Neural cell (in vitro differentiated cells): ENCODE measurements around the gene CMPK2. TPM values are rescaled to one million over a fixed set of nuclear protein-coding genes. Genes with fewer than 3 reads are reported as not detected.

Experiments
- H2AFZ ChIP-seq: fragments of 200-600, 300-800 bp; sonication (generic), shearing (Covaris generic); 2 replicates; pipeline ENCODE4 v1.6.0; 2014; ENCODE audit warnings: low read depth, mild to moderate bottlenecking, antibody characterized with exemption, low read length, moderate library complexity
- H3F3A ChIP-seq: fragments of 200-600 bp; shearing (Covaris generic); 2 replicates; pipeline ENCODE4 v1.6.1; 2016; ENCODE audit warnings: mild to moderate bottlenecking, moderate library complexity, mixed read lengths, antibody characterized with exemption, low read length; ENCODE audit not compliant: insufficient read depth, poor library complexity, severe bottlenecking
- H3K27ac ChIP-seq: fragments of 200-600, 300-800 bp; sonication (generic), shearing (Covaris generic); 2 replicates; pipeline ENCODE4 v1.5.1; 2014; ENCODE audit warnings: mild to moderate bottlenecking, low read length, moderate library complexity
- H3K27me3 ChIP-seq: fragments of 300-800, 200-600 bp; sonication (generic), shearing (Covaris generic); 2 replicates; pipeline ENCODE4 v1.6.0; 2014; ENCODE audit warnings: mild to moderate bottlenecking, low read depth, low read length, moderate library complexity; ENCODE audit not compliant: insufficient read depth
- H3K36me3 ChIP-seq: fragments of 300-800, 200-600 bp; sonication (generic), shearing (Covaris generic); 2 replicates; pipeline ENCODE4 v1.5.1; 2014; ENCODE audit warnings: mild to moderate bottlenecking, antibody characterized with exemption, low read length, moderate library complexity; ENCODE audit not compliant: insufficient read depth
- H3K4me2 ChIP-seq: fragments of 300-800, 200-600 bp; sonication (generic), shearing (Covaris generic); 2 replicates; pipeline ENCODE4 v1.6.0; 2014; ENCODE audit warnings: mild to moderate bottlenecking, low read length
- H3K4me3 ChIP-seq: fragments of 300-800, 200-600 bp; sonication (generic), shearing (Covaris generic); 2 replicates; pipeline ENCODE4 v1.5.1; 2014; ENCODE audit warnings: mild to moderate bottlenecking, low read length, moderate library complexity
- H3K79me2 ChIP-seq: fragments of 200-600 bp; shearing (Covaris generic); replicated peaks from 2 replicates; pipeline ENCODE4 v1.6.0; 2014; ENCODE audit warnings: mild to moderate bottlenecking, low read length, moderate library complexity; ENCODE audit not compliant: insufficient read depth
- H3K9ac ChIP-seq: fragments of 300-800, 200-600 bp; sonication (generic), shearing (Covaris generic); 2 replicates; pipeline ENCODE4 v1.6.1; 2016; ENCODE audit warnings: mild to moderate bottlenecking, low read length, mixed read lengths
- H3K9me2 ChIP-seq: fragments of 200-600 bp; shearing (Covaris generic); 2 replicates; pipeline ENCODE4 v1.6.1; 2016; ENCODE audit warnings: mild to moderate bottlenecking, low read length, mixed read lengths; ENCODE audit not compliant: insufficient read depth
- H3K9me3 ChIP-seq: fragments of 200-600, 300-800 bp; sonication (generic), shearing (Covaris generic); 2 replicates; pipeline ENCODE4 v1.6.1; 2016; ENCODE audit warnings: mild to moderate bottlenecking, mixed run types, low read length, moderate library complexity, mixed read lengths
- H4K20me1 ChIP-seq: fragments of 200-600 bp; shearing (Covaris generic); 2 replicates; pipeline ENCODE4 v1.6.1; 2016; ENCODE audit warnings: mild to moderate bottlenecking, mixed run types; ENCODE audit not compliant: insufficient read depth
- EP300 ChIP-seq: fragments of 450-650 bp; conservative IDR thresholded peaks from 2 replicates; pipeline ENCODE4 v1.6.1; 2014; ENCODE audit warnings: antibody characterized with exemption, mild to moderate bottlenecking, moderate library complexity; ENCODE audit not compliant: poor library complexity, severe bottlenecking
- EZH2 ChIP-seq: fragments of 200-600, 300-800 bp; shearing (Covaris generic), sonication (generic); IDR thresholded peaks from 2 replicates; pipeline ENCODE4 v1.6.1; 2014; ENCODE audit warnings: antibody characterized with exemption, low read length, borderline replicate concordance, mild to moderate bottlenecking; ENCODE audit not compliant: insufficient read depth, poor library complexity, severe bottlenecking
- MXI1 ChIP-seq: fragments of 450-650 bp; conservative IDR thresholded peaks from 2 replicates; pipeline ENCODE4 v1.6.1; 2014; ENCODE audit warnings: antibody characterized with exemption, mild to moderate bottlenecking; ENCODE audit not compliant: poor library complexity, severe bottlenecking
- POLR2AphosphoS5 ChIP-seq: IDR thresholded peaks from 2 replicates; pipeline ENCODE4 v1.6.1; 2012
- RAD21 ChIP-seq: fragments of 450-650 bp; conservative IDR thresholded peaks from 2 replicates; pipeline ENCODE4 v1.6.1; 2014; ENCODE audit warnings: antibody characterized with exemption, mild to moderate bottlenecking, moderate library complexity
- SMC3 ChIP-seq: fragments of 450-650 bp; conservative IDR thresholded peaks from 2 replicates; pipeline ENCODE4 v1.6.1; 2014; ENCODE audit warnings: antibody characterized with exemption, mild to moderate bottlenecking, moderate library complexity; ENCODE audit not compliant: poor library complexity
- TAF1 ChIP-seq: IDR thresholded peaks from 2 replicates; pipeline ENCODE4 v1.6.1; 2012; ENCODE audit warnings: low read depth
- polyA plus RNA-seq: library from polyadenylated mRNA; depleted of rRNA; stranded (reverse); fragments of >200 nt; gene quantifications from 2 replicates; pipeline ENCODE4 v1.2.3, GENCODE V29; 2014
- TF ChIP-seq, protein P1 (sequence below): IDR thresholded peaks from 2 replicates; pipeline ENCODE4 v1.6.1; 2012; ENCODE audit warnings: borderline replicate concordance
- TF ChIP-seq, protein P2 (sequence below): fragments of 450-650 bp; IDR thresholded peaks from 2 replicates; pipeline ENCODE4 v1.5.1; 2014; ENCODE audit warnings: antibody characterized with exemption, mild to moderate bottlenecking, moderate library complexity; ENCODE audit not compliant: poor library complexity, severe bottlenecking

The CMPK2 gene
- polyA plus RNA-seq, 1 donor from 2014 or later = 6.5 TPM

DNA sequence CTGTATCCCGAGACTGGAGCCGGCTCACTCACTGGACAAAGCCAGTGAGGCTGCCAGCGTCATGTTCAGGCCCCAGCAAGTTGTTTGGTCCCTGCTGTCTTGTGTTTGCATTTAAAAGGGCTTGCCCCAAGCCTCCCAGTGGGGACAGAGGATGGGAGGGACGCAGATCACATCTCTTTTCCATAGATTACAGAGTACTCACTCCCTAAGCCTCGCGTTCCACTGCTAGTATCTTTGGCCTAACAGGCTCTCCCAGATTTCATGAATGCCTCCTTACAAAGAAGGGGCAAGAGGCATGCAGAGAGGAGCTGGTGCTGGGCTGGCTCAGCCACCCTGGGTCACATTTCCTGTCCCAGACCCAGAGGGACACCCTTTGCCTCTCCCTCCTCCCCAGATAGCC lies 59.1 kb downstream of the CMPK2 start:
- Histone ChIP-seq H3K4me2 (no peak overlapping the region), H3K9me3 (no peaks in the 10 kb centered on the region), H4K20me1 (no peaks in the 10 kb centered on the region), H2AFZ (no peak overlapping the region), H3F3A (no peaks in the 10 kb centered on the region), H3K9ac (no peak overlapping the region), H3K79me2 (no peaks in the 10 kb centered on the region), H3K27ac (no peak overlapping the region), H3K9me2 (no peaks in the 10 kb centered on the region), H3K4me3 (no peak overlapping the region), H3K27me3 (no peaks in the 10 kb centered on the region), H3K36me3 (no peaks in the 10 kb centered on the region)
- TF ChIP-seq MXI1 (no peak), RAD21 (no peak), EZH2 (no peak), TAF1 (no peak), POLR2AphosphoS5 (no peak), EP300 (no peak), SMC3 (no peak)
- TF ChIP-seq, protein P1, sequence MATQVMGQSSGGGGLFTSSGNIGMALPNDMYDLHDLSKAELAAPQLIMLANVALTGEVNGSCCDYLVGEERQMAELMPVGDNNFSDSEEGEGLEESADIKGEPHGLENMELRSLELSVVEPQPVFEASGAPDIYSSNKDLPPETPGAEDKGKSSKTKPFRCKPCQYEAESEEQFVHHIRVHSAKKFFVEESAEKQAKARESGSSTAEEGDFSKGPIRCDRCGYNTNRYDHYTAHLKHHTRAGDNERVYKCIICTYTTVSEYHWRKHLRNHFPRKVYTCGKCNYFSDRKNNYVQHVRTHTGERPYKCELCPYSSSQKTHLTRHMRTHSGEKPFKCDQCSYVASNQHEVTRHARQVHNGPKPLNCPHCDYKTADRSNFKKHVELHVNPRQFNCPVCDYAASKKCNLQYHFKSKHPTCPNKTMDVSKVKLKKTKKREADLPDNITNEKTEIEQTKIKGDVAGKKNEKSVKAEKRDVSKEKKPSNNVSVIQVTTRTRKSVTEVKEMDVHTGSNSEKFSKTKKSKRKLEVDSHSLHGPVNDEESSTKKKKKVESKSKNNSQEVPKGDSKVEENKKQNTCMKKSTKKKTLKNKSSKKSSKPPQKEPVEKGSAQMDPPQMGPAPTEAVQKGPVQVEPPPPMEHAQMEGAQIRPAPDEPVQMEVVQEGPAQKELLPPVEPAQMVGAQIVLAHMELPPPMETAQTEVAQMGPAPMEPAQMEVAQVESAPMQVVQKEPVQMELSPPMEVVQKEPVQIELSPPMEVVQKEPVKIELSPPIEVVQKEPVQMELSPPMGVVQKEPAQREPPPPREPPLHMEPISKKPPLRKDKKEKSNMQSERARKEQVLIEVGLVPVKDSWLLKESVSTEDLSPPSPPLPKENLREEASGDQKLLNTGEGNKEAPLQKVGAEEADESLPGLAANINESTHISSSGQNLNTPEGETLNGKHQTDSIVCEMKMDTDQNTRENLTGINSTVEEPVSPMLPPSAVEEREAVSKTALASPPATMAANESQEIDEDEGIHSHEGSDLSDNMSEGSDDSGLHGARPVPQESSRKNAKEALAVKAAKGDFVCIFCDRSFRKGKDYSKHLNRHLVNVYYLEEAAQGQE = no peak
- TF ChIP-seq, protein P2, sequence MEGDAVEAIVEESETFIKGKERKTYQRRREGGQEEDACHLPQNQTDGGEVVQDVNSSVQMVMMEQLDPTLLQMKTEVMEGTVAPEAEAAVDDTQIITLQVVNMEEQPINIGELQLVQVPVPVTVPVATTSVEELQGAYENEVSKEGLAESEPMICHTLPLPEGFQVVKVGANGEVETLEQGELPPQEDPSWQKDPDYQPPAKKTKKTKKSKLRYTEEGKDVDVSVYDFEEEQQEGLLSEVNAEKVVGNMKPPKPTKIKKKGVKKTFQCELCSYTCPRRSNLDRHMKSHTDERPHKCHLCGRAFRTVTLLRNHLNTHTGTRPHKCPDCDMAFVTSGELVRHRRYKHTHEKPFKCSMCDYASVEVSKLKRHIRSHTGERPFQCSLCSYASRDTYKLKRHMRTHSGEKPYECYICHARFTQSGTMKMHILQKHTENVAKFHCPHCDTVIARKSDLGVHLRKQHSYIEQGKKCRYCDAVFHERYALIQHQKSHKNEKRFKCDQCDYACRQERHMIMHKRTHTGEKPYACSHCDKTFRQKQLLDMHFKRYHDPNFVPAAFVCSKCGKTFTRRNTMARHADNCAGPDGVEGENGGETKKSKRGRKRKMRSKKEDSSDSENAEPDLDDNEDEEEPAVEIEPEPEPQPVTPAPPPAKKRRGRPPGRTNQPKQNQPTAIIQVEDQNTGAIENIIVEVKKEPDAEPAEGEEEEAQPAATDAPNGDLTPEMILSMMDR = no peak

DNA sequence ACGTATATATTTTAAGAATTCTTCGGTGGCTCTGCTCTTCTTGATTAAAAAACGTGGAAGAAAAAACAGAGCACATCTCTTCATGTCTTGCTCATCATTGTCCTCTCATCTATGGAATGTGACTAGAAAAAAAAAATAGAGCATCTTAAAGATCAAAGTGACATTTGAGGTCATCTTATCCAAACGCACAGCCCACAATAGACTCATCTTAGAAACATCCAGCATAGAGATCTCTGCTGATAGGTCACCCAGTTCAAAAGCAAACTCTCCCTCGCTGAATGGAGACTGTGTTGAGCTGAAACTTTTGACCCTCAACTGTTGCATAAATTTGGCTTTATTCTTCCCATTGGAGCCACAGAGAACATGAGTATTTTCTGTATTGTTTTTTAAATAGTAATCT lies 65.2 kb downstream of the CMPK2 start:
- H3K4me3 ChIP-seq = no peak overlapping the region
- no peak overlapping the region for H3K4me2 ChIP-seq
- no peaks in the 10 kb centered on the region for H3K27me3 ChIP-seq
- H3K9me2 ChIP-seq = no peaks in the 10 kb centered on the region
- no peaks in the 10 kb centered on the region for H4K20me1 ChIP-seq
- no peaks in the 10 kb centered on the region for H3K79me2 ChIP-seq
- no peaks in the 10 kb centered on the region for H3K36me3 ChIP-seq
- TF ChIP-seq TAF1 (no peak), EP300 (no peak), RAD21 (no peak), EZH2 (no peak), MXI1 (no peak), POLR2AphosphoS5 (no peak), SMC3 (no peak)
- TF ChIP-seq, protein P1 = no peak
- TF ChIP-seq, protein P2 = no peak
- H3F3A ChIP-seq = no peaks in the 10 kb centered on the region
- no peak overlapping the region for H2AFZ ChIP-seq
- H3K27ac ChIP-seq = no peak overlapping the region
- no peaks in the 10 kb centered on the region for H3K9me3 ChIP-seq
- no peak overlapping the region for H3K9ac ChIP-seq
